ENCODE results near the gene PARD3. TPM values are rescaled to one million over a fixed set of nuclear protein-coding genes. Genes with fewer than 3 reads are reported as not detected.
"Not testable (repeated sequence)": the region's sequence is repeated elsewhere in the genome, so short reads cannot be mapped to it uniquely, and the experiment has no call there.

PARD3 gene
- total RNA-seq, 1 experiment from 2014 or later, result 51.8 TPM

DNA sequence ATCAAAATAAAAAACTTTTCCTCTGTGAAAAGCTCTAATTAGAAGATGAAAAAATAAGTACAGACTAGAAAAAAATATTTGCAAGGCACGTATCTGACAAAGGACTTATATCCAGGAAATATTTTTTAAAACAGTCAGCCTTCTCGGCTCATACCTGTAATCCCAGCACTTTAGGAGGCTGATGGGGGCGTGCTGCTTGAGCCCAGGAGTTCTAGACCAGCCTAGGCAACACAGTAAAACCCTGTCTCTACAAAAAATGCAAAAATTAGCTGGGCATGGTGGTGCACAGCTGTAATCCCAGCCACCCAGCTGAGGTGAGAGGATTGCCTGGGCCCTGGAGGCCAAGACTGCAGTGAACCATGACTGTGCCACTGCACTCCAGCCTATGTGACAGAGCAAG lies 542.8 kb downstream of the PARD3 start:
- H3K9me3 Mint-ChIP-seq, result peaks cover 8% of the 10 kb centered on the region
- H3K36me3 Mint-ChIP-seq, result peaks cover 9% of the 10 kb centered on the region
- H3K27me3 Mint-ChIP-seq (ENCODE audit: low read depth), result no peaks in the 10 kb centered on the region
- ChIA-PET POLR2A (no interaction called here), CTCF (interaction anchor here (1.3 kb wide), 1 partner anchor 119 kb away, joined by 3 read pairs; no protein-coding TSS in a partner anchor)
- no peak overlapping the region for H3K27ac Mint-ChIP-seq
- TF ChIP-seq E2F5 (CRISPR knock-in tag; IDR thresholded peaks at IDR 0.05) (no peak), NFYB (CRISPR knock-in tag; conservative IDR thresholded peaks at IDR 0.05; ENCODE audit: low read depth) (no peak), NR1H2 (CRISPR knock-in tag; IDR thresholded peaks at IDR 0.05) (no peak), MYBL2 (CRISPR knock-in tag; IDR thresholded peaks at IDR 0.05) (no peak), CREM (CRISPR knock-in tag; IDR thresholded peaks at IDR 0.05) (no peak), ZNF138 (CRISPR knock-in tag; conservative IDR thresholded peaks at IDR 0.05) (no peak), ZNF396 (CRISPR knock-in tag; IDR thresholded peaks at IDR 0.05; ENCODE audit: borderline replicate concordance) (no peak), ARID4B (CRISPR knock-in tag; IDR thresholded peaks at IDR 0.05; ENCODE audit: borderline replicate concordance) (no peak), USF2 (CRISPR knock-in tag; IDR thresholded peaks at IDR 0.05) (no peak), HMGA2 (CRISPR knock-in tag; IDR thresholded peaks at IDR 0.05) (no peak), ZNF512 (CRISPR knock-in tag; IDR thresholded peaks at IDR 0.05; ENCODE audit: borderline replicate concordance) (no peak), ZNF281 (CRISPR knock-in tag; IDR thresholded peaks at IDR 0.05) (no peak), ZNF263 (CRISPR knock-in tag; IDR thresholded peaks at IDR 0.05; ENCODE audit: low read depth) (no peak)
- TF ChIP-seq, protein P1, sequence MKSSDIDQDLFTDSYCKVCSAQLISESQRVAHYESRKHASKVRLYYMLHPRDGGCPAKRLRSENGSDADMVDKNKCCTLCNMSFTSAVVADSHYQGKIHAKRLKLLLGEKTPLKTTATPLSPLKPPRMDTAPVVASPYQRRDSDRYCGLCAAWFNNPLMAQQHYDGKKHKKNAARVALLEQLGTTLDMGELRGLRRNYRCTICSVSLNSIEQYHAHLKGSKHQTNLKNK (CRISPR knock-in tag; IDR thresholded peaks at IDR 0.05), result no peak
- TF ChIP-seq, protein P2, sequence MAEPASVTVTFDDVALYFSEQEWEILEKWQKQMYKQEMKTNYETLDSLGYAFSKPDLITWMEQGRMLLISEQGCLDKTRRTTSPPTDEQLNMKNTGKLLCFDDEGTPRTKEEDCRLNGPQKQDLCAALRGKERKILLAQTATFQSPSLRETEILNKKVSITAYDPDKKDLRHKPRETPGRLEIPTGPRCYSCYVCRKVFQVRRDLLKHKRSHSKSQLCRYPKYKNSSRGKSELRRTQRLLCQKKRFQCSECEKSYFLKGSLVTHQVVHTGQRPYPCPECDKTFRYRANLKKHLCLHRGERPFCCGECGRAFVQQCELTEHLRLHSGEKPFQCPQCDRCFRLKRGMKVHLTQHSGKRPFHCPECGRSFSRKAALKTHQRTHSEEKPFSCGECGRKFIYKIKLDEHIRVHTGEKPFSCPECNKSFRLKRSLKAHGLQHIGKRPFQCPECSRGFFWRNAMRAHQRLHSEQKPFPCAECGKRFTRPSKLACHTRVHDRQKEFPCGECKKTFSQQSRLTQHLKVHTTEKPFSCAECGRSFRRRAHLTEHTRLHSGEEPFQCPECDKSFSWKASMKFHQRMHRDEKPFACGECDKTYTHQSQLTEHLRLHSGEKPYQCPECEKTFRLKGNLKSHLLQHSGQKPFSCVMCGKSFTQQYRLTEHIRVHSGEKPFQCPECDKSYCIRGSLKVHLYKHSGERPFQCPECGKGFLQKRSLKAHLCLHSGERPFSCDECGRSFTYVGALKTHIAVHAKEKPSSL (CRISPR knock-in tag; conservative IDR thresholded peaks at IDR 0.05), result no peak
- no peak for DNase-seq (ENCODE audit: low spot score)
- no peak overlapping the region for H3K4me3 Mint-ChIP-seq
- ATAC-seq, result no peak
- H3K4me1 Mint-ChIP-seq, result no peaks in the 10 kb centered on the region

- H3K36me3 Mint-ChIP-seq; CTCF ChIA-PET; ATAC-seq; H3K27ac Mint-ChIP-seq; H3K4me1 Mint-ChIP-seq; H3K27me3 Mint-ChIP-seq (ENCODE audit: low read depth); H3K4me3 Mint-ChIP-seq; DNase-seq (ENCODE audit: low spot score); H3K9me3 Mint-ChIP-seq: not testable (repeated sequence)
- POLR2A ChIA-PET, result interaction anchor here (0.6 kb wide), 1 partner anchor 499 kb away, joined by 3 read pairs; no protein-coding TSS in a partner anchor
These were observed 546.7 kb downstream of the PARD3 start for GRCh38 chr10:34268410-34268809.
